HUES48 (cell line): ENCODE results near the gene SUCO.
"Not testable (repeated sequence)": the region's sequence is repeated elsewhere in the genome, so short reads cannot be mapped to it uniquely, and the experiment has no call there.

Experiments used
- H3K27ac ChIP-seq: one replicate; pipeline ENCODE4 v1.7.0; 2013; ENCODE audit warnings: low read depth, low read length, inconsistent platforms
- H3K27me3 ChIP-seq: 2 replicates; pipeline ENCODE4 v1.6.1; 2013; ENCODE audit warnings: mild to moderate bottlenecking, low read length; ENCODE audit not compliant: control insufficient read depth, insufficient read depth
- H3K36me3 ChIP-seq: 2 replicates; pipeline ENCODE4 v1.6.1; 2013; ENCODE audit warnings: low read length; ENCODE audit not compliant: control insufficient read depth, insufficient read depth
- H3K4me1 ChIP-seq: 2 replicates; pipeline ENCODE4 v1.6.1; 2013; ENCODE audit warnings: mild to moderate bottlenecking, low read length; ENCODE audit not compliant: control insufficient read depth, insufficient read depth
- H3K4me3 ChIP-seq: 2 replicates; pipeline ENCODE4 v1.5.1; 2013; ENCODE audit warnings: mild to moderate bottlenecking, low read depth, low read length
- H3K9ac ChIP-seq: 2 replicates; pipeline ENCODE4 v1.6.1; 2013; ENCODE audit warnings: mild to moderate bottlenecking, low read depth, low read length, moderate library complexity
- H3K9me3 ChIP-seq: 2 replicates; pipeline ENCODE4 v1.6.1; 2013; ENCODE audit warnings: low read length; ENCODE audit not compliant: control insufficient read depth, insufficient read depth

Gene SUCO

GRCh38 chr1:172609528-172609927 is 76.6 kb downstream of the SUCO start:
- H3K4me3 ChIP-seq = no peak overlapping the region
- H3K9me3 ChIP-seq = no peaks in the 10 kb centered on the region
- H3K4me1 ChIP-seq = no peaks in the 10 kb centered on the region
- H3K27ac ChIP-seq = no peak overlapping the region
- peaks cover 42% of the 10 kb centered on the region for H3K36me3 ChIP-seq
- no peaks in the 10 kb centered on the region for H3K27me3 ChIP-seq
- no peak overlapping the region for H3K9ac ChIP-seq

- H3K9me3 ChIP-seq = peaks cover 15% of the 10 kb centered on the region
Measured at GRCh38 chr1:172612478-172612877, 79.5 kb downstream of the SUCO start.

DNA sequence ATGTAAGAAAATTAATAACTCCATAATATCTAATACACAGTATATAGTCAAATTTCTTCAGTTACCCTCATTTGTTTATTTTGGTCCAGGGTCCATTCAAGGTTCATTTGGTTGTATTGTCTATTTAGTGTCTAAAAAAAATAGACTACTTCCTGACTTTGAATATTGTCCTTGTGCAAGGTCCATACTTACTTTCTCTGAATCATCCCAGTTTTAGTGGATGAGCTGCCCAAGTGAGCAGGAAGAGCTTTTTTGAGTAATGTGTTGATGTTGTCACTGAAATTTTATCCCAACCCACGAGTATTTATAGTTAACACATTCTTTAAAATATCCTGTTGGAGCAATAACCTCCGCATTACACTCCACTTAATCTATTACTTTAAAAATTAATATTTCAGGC is 80.3 kb downstream of the SUCO start:
- peaks cover 33% of the 10 kb centered on the region for H3K36me3 ChIP-seq
- no peak overlapping the region for H3K27ac ChIP-seq
- H3K4me1 ChIP-seq = no peaks in the 10 kb centered on the region
- H3K27me3 ChIP-seq = no peaks in the 10 kb centered on the region
- H3K9me3 ChIP-seq = peaks cover 20% of the 10 kb centered on the region
- no peak overlapping the region for H3K9ac ChIP-seq
- no peak overlapping the region for H3K4me3 ChIP-seq

More at GRCh38 chr1:172612478-172612877, 79.5 kb downstream of the SUCO start:
- H3K27me3 ChIP-seq = no peaks in the 10 kb centered on the region
- H3K27ac ChIP-seq = no peak overlapping the region
- H3K36me3 ChIP-seq = peaks cover 37% of the 10 kb centered on the region
- no peak overlapping the region for H3K9ac ChIP-seq
- H3K4me1 ChIP-seq = no peaks in the 10 kb centered on the region
- no peak overlapping the region for H3K4me3 ChIP-seq

DNA sequence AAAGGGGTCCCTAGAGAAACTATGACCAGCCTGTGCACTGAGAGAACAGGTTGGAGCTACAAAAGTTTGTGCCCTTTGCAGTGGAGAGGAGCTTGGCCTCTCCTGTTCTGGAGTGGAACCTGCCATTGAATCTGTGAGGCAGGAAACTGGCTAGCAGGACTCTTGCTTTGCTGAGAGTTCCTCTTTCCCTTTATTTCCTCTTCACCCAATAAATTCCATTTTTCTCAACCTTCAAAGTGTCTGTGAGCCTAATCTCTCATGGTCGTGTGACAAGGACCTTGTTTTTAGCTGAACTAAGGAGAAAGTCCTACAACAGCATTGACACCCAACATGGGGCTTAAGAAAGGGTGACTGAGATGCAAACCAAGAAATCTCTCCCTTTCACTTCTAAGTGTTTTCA is 83.2 kb downstream of the SUCO start:
- H3K36me3 ChIP-seq = peaks cover 6% of the 10 kb centered on the region
- no peaks in the 10 kb centered on the region for H3K4me1 ChIP-seq
- no peak overlapping the region for H3K9ac ChIP-seq
- no peak overlapping the region for H3K4me3 ChIP-seq
- H3K27me3 ChIP-seq = no peaks in the 10 kb centered on the region
- H3K9me3 ChIP-seq = peaks cover 39% of the 10 kb centered on the region
- no peak overlapping the region for H3K27ac ChIP-seq

DNA sequence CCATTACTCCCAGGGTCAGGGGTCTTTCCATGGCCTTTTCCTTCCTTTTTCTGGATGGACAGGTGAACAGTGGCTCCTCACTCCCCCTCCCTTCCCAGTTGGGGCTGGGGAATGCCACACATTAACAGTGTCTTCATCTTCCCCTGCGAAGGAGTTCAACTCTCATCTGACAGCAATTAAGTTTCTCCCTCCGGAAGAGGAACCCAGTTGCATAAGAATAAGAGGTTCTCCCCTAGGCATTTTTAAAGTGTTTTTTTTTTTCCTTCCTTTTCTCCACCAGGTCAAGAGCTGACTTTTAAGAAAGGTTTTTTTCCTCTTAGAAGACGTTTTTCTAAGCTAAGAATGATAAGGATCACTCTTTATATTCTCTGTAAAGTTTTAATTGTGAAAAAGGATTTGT is 83.7 kb downstream of the SUCO start:
- Histone ChIP-seq H3K4me3 (no peak overlapping the region), H3K36me3 (peaks cover 1% of the 10 kb centered on the region; the same call in 1 of the 2 replicates), H3K9ac (no peak overlapping the region), H3K27me3 (no peaks in the 10 kb centered on the region), H3K4me1 (no peaks in the 10 kb centered on the region), H3K27ac (no peak overlapping the region), H3K9me3 (peaks cover 43% of the 10 kb centered on the region)

DNA sequence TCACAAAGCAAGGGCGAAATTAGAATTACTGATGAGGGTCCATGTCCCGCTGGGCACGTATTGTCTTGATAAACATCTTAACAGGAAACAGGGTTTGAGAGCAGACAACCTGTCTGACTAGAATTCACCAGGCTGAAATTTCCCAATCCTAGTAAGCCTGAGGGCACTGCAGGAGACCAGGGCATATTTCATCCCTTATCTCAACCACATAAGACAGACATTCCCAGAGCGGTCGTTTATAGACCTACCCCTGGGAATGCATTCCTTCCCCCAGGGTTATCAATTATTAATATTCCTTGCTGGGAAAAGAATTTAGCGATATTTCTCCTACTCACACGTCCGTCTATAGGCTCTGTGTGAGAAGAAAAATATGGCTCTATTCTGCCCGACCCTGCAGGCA is 87.7 kb downstream of the SUCO start:
- not testable (repeated sequence) for H3K27ac ChIP-seq, H3K4me1 ChIP-seq, H3K27me3 ChIP-seq, H3K36me3 ChIP-seq, H3K4me3 ChIP-seq, H3K9ac ChIP-seq
- peaks cover 43% of the 10 kb centered on the region for H3K9me3 ChIP-seq

- Histone ChIP-seq H3K27ac (no peak overlapping the region), H3K9ac (no peak overlapping the region), H3K4me3 (no peak overlapping the region), H3K4me1 (no peaks in the 10 kb centered on the region), H3K36me3 (no peaks in the 10 kb centered on the region), H3K9me3 (peaks cover 27% of the 10 kb centered on the region), H3K27me3 (no peaks in the 10 kb centered on the region)
Measured at GRCh38 chr1:172622541-172622940, 89.6 kb downstream of the SUCO start.

- no peak overlapping the region for H3K4me3 ChIP-seq
- H3K4me1 ChIP-seq = no peaks in the 10 kb centered on the region
- H3K27me3 ChIP-seq = no peaks in the 10 kb centered on the region
- H3K36me3 ChIP-seq = no peaks in the 10 kb centered on the region
- no peak overlapping the region for H3K27ac ChIP-seq
- peaks cover 18% of the 10 kb centered on the region for H3K9me3 ChIP-seq
- no peak overlapping the region for H3K9ac ChIP-seq
Measured at GRCh38 chr1:172623748-172624147, 90.8 kb downstream of the SUCO start.

DNA sequence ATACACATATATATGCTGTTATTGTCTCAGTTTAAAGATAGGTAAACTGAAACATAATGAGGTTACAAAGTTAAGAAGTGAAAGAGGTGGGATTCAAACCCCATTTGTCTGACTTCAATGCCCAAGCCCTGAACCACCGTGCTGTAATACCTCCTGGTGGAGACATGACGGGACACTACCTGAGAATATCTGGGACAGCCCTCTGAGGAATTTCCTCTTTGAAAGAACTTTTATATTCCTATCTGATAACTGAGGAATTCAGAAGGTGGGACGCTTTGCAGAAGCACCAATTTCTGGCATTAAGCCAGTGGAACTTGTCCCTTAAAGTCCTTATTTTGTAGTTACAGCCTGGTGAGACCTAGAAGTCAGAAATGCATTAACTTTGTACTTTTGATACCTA is 93.9 kb downstream of the SUCO start:
- no peaks in the 10 kb centered on the region for H3K36me3 ChIP-seq
- no peak overlapping the region for H3K27ac ChIP-seq
- no peaks in the 10 kb centered on the region for H3K4me1 ChIP-seq
- no peak overlapping the region for H3K9ac ChIP-seq
- no peak overlapping the region for H3K4me3 ChIP-seq
- no peaks in the 10 kb centered on the region for H3K27me3 ChIP-seq
- peaks cover 3% of the 10 kb centered on the region; the same call in 1 of the 2 replicates for H3K9me3 ChIP-seq

GRCh38 chr1:172627702-172628101 is 94.8 kb downstream of the SUCO start:
- H3K9ac ChIP-seq = no peak overlapping the region
- H3K4me1 ChIP-seq = no peaks in the 10 kb centered on the region
- no peaks in the 10 kb centered on the region for H3K27me3 ChIP-seq
- H3K27ac ChIP-seq = no peak overlapping the region
- no peaks in the 10 kb centered on the region for H3K36me3 ChIP-seq
- H3K9me3 ChIP-seq = peaks cover 8% of the 10 kb centered on the region; the same call in 1 of the 2 replicates
- H3K4me3 ChIP-seq = no peak overlapping the region

GRCh38 chr1:172628401-172628800 is 95.5 kb downstream of the SUCO start:
- Histone ChIP-seq H3K9me3 (peaks cover 8% of the 10 kb centered on the region; the same call in 1 of the 2 replicates), H3K27ac (no peak overlapping the region), H3K27me3 (no peaks in the 10 kb centered on the region), H3K4me3 (no peak overlapping the region), H3K9ac (no peak overlapping the region), H3K4me1 (no peaks in the 10 kb centered on the region), H3K36me3 (no peaks in the 10 kb centered on the region)

DNA sequence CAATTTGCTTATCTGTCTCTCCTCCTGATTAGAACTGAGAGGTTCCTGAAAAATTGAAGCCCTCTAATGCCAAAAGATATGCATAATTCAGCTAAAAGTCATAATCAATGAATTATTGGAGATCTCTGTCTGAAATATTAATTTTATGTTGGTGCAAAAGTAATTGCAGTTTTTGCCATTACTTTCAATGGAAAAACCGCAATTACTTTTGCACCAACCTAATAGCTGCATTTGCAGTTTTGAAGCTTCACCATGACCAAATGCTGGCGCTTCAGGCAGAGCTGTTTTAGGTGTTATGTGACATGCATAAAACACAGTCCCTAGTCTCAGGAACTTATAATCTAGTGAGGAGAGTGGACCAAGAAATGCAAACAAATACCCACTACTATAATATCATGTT is 96.2 kb downstream of the SUCO start:
- Histone ChIP-seq H3K4me1 (no peaks in the 10 kb centered on the region), H3K9me3 (peaks cover 8% of the 10 kb centered on the region; the same call in 1 of the 2 replicates), H3K4me3 (no peak overlapping the region), H3K9ac (no peak overlapping the region), H3K36me3 (no peaks in the 10 kb centered on the region), H3K27me3 (no peaks in the 10 kb centered on the region), H3K27ac (no peak overlapping the region)
